NCI-H446 (cell line): ENCODE data around the gene STPG3.
A peak's percentile ranks its signal among the peaks of the same experiment; 100 is the strongest.

ENCODE experiments used
- DNase-seq, 2 experiments: peaks; one replicate each; lab custom pipeline; 2025; lab: John Stamatoyannopoulos, UW

The STPG3 gene

GRCh38 chr9:137279741-137280473 lies 28.8 kb downstream of the STPG3 start:
- no peak for DNase-seq

- no peak for DNase-seq
Measured at GRCh38 chr9:137280474-137281344, 29.6 kb downstream of the STPG3 start.

DNA sequence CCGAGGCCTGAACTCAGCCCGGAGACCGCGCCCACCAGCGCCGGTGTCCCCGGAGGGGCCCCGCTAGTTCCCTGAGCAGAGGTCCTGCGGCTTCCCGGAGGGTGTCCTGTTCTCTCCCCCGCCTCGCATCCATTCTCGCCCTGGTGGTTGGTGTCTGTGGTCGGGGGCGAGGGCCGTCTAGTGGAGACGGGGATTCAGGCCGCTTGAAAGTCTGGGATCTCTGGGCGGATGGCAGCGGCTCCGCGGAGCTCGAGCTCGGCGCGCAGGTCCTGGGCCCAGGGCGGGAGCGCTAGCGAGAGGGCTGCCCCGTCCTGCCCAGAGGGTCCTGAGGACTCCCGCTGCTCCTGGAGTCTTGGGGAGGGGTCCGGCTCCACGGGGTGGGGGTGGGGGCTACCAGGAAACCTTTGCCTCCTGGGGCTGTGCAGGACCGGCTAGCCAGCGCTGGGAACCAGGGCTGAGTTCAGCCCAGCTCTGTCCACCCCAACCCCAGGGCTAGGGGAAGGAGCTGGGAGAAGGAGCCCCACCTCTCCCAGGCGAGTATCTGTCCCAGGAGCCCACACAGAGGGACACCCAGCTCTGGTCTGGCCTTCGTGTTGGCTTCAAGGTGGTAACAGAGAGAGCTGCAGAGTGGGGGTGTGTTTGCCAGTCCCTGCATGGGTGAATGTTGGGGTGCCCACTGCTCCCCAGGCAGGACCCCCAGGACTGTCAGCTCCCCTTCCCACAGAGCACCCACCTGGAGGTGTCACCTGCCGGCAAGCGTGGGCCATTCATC lies 30.4 kb downstream of the STPG3 start:
- no peak for DNase-seq

DNA sequence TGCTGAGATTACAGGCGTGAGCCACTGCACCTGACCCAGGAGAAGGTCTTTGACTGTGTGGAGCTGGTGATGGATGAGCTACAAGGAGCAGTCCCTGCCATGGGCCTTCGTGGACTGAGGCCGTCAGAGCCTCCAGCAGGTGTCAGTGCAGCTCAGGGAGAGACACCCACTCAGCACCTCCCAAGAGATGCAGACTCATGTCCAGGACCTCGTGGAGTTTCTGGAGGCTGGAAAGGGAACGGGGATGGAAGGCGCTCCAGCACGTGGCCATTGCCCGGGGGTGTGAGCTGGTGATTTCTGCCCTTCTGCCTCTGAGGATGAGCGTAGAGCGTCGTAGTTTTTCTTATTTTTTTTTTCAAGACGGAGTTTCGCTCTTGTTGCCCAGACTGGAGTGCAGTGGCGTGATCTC lies 35.9 kb downstream of the STPG3 start:
- peak in 1 of 2 experiments; percentile 57 for DNase-seq

DNA sequence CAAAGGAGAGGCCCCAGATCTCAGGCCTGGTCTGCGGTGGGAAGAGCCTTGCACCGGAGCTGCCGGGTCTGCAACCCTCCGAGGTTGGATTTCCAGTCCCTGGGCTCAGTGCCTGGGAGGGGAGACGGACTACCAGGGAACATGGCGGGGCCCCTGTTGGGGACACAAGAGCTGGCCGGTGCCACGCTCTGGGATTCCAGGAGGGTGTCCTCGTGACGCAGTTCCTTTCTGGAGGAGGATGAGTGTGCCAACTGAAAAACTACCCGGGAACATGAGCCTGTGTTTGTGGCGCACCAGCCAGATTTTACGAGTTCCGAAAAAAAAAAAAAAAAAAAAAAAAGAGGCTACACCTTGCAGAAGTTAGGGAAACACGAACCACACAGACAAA lies 42.0 kb downstream of the STPG3 start:
- no peak for DNase-seq

- DNase-seq: no peak
Measured at GRCh38 chr9:137293482-137294090, 42.5 kb downstream of the STPG3 start.

DNA sequence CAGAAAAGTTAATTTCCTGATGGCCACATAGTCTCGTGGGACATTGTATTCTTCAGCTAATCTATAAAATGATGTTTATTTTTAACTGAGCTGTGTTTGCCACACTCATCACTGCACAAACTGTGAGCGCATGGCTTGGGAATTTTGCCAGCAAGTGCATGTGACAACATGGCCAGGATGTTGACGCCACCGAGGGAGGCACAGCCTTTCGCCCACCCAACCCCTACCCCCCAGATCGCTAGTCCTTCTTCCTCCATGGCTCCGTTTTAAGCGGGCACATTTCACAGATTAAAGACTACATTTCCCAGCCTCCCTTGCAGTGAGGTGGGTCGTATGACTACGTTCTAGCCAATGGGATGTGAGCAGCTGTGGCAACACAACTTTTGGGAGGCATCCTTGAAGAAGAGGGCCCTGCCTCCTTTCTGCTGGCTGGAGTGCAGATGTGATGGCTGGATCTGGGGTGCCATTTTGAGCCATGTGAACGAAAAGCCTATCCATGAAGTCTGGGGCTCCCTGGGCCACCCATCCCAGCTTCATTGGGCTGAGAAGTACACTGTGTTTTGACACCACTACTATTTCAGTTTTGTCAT lies 43.1 kb downstream of the STPG3 start:
- peak in 1 of 2 experiments; percentile 16 for DNase-seq

DNA sequence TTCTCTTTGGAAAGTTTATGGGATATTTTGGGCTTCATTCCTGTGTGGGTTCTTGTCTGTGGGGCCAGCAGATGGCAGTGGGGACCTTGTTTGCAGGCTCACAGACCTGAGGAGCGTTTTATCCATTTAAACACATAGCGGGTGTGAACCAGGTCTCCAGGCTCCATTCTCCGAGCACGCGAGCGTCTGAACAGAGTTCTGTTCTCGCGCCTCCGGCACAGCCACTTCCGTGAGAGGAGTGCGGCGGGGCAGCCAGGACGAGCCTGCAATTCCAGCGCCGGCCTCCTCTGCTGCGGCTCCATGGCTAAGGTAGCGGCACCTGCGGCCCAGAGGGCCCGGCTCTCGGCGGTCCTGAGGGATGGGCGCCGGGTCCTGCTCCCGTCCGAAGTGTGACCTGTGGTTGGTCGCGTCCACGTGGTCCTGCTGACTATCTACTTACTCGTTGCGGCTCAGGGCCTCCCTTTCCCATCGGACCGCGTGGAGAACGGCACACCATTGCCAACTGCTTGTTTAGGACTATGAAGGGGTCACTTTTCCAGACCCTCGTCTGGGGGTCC lies 43.7 kb downstream of the STPG3 start:
- no peak for DNase-seq

- no peak for DNase-seq
Measured at GRCh38 chr9:137295238-137295811, 44.2 kb downstream of the STPG3 start.

DNA sequence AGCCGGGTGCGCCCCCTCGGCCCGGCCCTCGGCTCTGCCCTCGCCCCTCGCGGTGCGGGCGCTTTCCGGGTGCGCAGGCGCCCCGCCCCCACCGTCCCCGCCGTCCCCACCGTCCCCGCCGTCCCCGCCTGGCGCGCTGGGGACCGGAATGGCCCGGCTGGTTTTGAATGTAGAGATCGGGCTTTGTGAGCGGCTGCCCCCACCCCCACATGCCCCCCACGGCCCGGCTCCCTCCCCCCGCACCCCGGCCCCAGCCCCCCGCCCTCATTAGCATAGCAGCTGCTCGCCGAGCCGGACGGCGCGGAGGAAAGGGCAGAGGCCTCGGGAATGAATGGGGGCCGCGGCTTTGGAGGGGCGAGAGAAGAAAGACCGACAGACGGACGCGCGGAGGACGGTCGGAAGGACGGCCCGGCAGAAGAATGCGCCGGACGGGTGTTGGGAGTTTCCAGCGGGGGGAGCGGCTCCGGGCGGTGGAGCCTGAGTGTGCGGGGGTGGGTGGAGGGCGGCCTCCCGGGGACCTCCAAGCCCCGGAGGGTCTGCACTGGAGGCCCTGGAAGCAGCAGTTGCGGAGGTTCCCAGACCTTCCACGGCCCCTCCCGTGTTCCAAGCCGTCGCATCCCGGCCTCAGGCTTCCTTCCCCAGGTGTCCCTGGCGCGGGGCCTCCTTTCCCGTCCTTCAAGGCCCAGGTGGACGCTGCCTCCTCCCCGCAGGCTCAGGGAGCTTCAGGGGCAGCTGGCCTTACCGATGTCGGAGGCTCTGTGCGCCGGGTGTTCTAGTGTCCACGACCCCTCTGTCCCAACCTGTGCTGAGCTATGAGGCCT lies 45.0 kb downstream of the STPG3 start:
- DNase-seq: no peak

- no peak for DNase-seq
Measured at GRCh38 chr9:137296670-137297664, 45.9 kb downstream of the STPG3 start.

DNA sequence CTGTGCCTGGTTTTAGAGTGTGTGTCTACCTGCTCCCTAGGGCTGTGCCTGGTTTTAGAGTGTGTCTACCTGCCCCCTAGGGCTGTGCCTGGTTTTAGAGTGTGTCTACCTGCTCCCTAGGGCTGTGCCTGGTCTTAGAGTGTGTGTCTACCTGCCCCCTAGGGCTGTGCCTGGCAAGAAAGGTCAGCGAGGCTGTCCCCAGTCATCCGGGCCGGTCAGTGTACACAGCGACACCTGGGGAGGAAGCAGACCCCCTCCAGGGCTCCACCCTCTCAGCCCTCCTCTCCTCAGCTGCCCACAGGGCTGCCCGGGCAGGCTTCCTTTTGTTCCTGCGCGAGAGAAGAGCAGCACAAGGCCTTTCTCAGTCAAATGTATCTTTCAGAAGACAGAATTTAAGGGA lies 46.9 kb downstream of the STPG3 start:
- no peak for DNase-seq

DNA sequence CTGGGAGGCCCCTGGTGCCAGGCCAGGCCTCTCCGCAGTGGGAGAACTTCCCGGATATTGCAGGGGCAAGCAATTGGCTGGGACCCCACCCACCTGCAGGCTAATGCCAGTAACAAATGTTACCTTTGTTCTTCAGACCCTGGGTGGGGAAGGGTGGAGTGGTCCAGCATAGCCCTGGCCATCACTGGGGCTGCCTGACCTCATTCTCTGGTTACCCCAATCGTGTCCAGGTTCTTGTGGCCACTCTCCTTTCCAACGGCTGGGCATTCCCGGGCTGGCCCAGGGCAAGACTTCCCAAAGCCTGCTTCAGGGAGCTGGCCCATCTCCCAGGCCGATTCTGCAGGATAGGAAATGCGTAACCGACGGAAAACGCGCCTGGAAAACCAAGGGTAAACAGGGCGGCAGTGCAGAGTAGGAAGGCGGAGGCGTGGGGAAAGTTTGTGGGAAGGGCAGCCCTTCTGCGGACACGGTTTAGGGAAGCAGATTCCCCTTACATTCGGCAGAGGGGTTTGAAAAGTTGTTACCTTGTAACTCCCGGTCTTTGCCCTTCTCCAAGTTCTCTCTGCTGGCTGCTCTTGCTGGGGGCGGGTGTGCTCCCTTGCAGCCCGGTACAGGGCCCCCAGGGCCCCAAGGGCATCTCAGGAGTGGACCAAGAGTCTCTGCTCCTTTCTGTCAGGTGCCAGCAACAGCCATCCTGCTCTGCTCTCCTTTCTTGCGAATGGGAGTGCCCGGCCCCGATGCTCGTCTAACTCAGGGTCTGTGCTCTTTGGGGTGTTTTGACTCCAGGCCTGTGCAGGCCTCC lies 47.5 kb downstream of the STPG3 start:
- DNase-seq: no peak

GRCh38 chr9:137299203-137299565 lies 48.1 kb downstream of the STPG3 start:
- DNase-seq: no peak

DNA sequence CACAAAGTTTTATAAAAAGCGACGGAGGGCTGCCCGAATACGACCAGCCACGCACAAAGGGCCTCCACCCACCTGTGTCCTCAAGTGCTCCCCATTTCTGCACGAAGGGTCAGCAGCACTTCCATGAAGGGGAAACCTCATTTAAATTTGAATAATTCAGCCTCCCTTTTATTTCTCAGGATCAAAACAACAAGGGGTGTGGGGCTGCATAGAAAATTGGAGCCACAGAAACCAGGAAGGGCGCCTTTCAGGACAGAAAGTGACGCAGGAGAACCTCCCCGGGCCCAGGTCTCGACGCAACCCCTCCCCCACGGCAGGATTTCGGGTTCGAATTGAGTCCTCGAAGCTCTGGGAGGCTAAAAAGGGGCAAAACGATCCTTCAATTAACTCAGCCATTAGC lies 48.9 kb downstream of the STPG3 start:
- DNase-seq: no peak

DNA sequence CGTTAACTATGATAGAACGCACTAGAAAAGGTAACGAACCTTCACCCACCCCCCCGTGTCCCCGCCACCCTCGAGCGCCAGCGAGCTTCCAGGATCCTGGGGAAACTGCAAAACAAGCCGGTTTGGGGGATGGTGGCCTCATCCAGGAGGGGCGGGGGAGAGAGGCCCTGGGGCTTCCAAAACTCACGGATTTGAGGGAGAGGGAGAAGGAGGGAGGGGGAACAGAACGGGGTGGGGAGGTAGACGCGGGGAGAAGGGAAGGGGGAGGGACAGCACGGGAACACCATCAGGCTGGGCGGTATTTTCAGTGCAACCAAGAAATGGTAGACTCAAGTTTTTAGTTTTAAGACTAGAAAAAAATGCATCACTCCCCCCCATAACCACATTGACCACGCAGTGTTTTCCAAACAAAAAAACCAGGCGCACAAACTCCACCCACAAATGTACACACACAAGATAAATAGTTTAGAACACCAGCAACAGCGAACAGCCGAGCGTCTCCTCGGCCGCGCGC lies 49.5 kb downstream of the STPG3 start:
- DNase-seq: peak in 1 of 2 experiments; percentile 16

GRCh38 chr9:137301081-137301947 lies 50.2 kb downstream of the STPG3 start:
- peak in 1 of 2 experiments; percentile 35 for DNase-seq
